H1 (cell line): Measurements from ENCODE around the gene PCDHB10. TPM values are rescaled to one million over a fixed set of nuclear protein-coding genes. Genes with fewer than 3 reads are reported as not detected.

Experiments used
- EP300 ChIP-seq, 2 experiments: IDR thresholded peaks; 1 replicate in 1 of 2; 2 replicates in 1 of 2; pipeline ENCODE4 v1.6.1; 2011 to 2012; ENCODE audit warnings: low read depth in 2 of 2, low read length in 2 of 2, mild to moderate bottlenecking in 2 of 2, borderline replicate concordance in 1 of 2, inconsistent platforms in 1 of 2, moderate library complexity in 1 of 2
- polyA plus RNA-seq, 7 experiments: library from polyadenylated mRNA; depleted of rRNA in 3 of 7; stranded (reverse) in 5 of 7; unstranded in 2 of 7; fragments of >200 nt in 5 of 7; fragments of 200-250 nt in 2 of 7; gene quantifications; 1 replicate in 5 of 7; 2 replicates in 1 of 7; 4 replicates in 1 of 7; pipeline versions ENCODE4 v1.2.1 to v1.2.3, GENCODE V29; 2011 to 2013; ENCODE audit warnings: missing spikeins in 2 of 7, mixed read lengths in 2 of 7
- total RNA-seq: library from RNA; stranded (reverse); fragmentation: NEBNext Ultra II Directional; extraction: Animal tissue kit (Norgen Biotek cat#: 25700); gene quantifications from 2 replicates; pipeline ENCODE4 v1.2.1, GENCODE V29; 2021

PCDHB10 gene
- total and polyA plus RNA-seq, 2 of the 8 experiments (the other 6 are each of a cell fraction or from before 2014, with no cell fraction given): 1.3 to 1.8 TPM

DNA sequence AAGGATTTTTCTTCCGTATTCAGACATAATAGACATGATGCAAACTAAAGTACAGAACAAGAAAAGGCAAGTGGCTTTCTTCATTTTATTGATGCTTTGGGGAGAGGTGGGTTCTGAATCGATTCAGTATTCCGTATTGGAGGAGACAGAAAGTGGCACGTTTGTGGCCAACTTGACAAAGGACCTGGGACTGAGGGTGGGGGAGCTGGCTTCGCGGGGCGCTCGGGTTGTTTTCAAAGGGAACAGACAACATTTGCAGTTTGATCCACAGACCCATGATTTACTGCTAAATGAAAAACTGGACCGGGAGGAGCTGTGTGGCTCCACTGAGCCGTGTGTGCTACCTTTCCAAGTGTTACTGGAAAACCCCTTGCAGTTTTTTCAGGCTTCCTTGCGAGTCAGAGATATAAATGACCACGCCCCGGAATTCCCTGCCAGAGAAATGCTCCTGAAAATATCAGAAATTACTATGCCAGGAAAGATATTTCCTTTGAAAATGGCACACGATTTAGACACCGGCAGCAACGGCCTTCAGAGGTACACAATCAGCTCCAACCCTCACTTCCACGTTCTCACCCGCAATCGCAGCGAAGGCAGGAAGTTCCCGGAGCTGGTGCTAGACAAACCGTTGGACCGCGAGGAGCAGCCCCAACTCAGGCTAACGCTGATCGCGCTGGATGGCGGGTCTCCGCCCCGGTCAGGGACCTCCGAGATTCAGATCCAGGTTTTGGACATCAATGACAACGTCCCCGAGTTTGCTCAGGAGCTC is 41.7 kb upstream of the PCDHB10 start (continued):
- no peak for TF ChIP-seq EP300 (IDR thresholded peaks at IDR 0.05; ENCODE audit: borderline replicate concordance in 1 of 2, low read depth in 2 of 2, low read length in 2 of 2)
